Amniotic stem cell (primary cell): Measurements from ENCODE around the gene TMTC4.

Experiments
- DNase-seq: peaks from one replicate; lab custom pipeline; 2025; lab: John Stamatoyannopoulos, UW

The TMTC4 gene

GRCh38 chr13:100665403-100665802, 9.2 kb downstream of the TMTC4 start:
- DNase-seq, result no peak

DNA sequence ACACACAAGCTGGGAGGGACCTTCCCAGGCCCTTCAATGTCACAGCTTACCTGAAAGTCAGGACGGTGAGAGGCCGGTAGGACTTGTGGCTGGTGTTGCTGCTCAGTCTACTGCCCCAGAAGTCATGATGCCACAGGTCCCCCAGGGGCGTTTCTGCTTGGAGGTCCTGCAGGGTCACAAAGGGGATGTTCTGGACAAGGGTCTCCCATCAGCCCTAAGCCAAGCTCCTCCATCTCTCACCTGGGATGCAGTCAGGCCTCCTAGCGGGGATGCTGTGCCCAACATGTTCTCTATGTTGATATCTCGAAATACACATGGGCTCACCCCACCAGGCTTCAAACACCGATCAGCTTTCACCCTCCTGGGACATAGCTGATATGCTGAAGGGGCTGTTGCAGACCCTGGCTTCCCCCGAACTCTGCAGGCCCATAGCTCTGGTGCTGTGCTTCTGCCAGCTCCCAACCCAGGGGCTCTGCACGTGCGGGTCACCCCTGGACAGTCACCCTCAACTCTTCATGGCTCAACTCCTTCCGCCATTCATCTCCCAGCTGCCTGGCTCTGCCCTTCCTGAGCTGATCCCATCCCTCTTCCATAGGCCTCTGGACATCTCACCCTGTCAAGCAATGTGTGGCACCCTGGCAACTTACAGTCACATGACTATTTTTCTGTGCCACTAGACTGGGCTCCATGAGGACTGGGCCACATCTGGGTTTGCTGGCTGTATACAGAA, 10.3 kb downstream of the TMTC4 start:
- no peak for DNase-seq

GRCh38 chr13:100662468-100663211, 12.0 kb downstream of the TMTC4 start:
- DNase-seq, result no peak

DNA sequence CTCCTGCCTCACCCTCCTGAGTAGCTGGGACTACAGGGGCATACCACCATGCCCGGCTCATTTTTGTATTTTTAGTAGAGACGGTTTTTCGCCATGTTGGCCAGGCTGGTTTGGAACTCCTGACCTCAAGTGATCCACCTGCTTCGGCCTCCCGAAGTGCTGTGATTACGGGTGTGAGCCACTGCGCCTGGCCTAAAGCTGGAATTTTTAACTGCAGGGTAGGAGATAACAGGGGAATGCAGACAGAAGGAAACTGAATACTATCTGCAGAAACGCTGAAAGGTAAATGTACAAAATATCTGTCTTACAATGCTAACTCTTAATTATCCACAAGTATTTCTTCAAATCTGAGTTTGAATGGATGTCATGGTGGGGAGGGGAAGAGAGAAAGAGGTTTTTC, 13.8 kb downstream of the TMTC4 start:
- DNase-seq, result no peak

DNA sequence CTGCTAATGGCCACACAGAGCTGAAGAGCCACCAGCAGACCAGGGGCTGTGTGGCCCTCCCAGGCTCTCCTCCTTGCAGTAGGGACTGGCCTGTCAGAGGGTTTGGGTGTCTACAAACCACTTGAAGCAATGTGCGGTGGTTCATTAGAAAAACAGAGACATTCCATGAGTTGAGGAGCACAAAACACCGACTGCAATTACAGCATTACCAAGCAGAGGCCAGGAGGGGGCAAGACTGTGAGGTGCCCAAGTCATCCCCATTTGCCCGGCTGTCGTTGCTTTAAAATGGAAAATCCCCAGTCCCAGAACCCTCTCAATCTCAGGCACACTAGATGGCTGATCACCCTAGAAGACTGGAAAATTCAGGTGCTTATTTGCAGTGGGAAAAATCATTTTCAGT, 15.0 kb downstream of the TMTC4 start:
- no peak for DNase-seq

GRCh38 chr13:100658363-100658762, 16.2 kb downstream of the TMTC4 start:
- DNase-seq, result no peak

DNA sequence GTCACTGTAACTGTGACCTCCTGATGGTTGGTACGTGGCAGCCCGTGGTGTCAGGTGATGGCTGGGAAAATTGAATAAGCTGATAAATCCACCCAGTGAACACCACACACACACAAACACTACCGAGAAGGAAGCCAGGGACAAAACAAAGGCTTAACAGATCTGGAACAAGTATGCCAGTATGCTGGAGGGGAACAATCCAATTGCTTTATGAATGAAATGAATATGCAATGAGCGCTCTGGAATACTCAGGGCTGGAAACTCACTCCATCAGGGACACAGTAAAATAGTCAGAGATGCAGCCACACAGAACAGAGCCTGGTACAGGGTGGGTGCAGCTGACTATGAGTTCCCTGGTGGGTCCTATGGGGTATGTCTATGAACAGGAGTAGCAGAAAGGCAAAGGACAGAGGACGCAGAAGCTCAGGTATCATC, 16.7 kb downstream of the TMTC4 start:
- no peak for DNase-seq

DNA sequence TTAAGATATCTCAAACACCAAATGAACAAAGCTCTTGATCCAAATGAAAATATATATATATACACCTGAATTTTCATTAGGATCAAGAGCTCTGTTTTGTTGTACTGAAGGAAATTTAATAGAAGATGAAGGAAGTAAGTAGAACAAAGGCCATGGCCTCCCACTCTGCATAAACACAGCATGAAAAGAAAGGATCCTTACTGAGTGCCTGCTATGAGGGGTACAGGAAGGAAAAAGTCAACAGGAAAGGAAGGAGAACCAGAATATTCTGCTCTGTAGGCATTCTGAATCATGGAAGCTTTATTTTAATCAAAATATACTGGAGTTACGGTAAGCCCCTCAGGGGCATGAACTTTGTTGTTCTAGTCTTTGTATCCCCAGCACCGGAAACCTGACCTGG, 22.1 kb downstream of the TMTC4 start:
- no peak for DNase-seq

- no peak for DNase-seq
Measured at GRCh38 chr13:100650326-100650725, 24.3 kb downstream of the TMTC4 start.

GRCh38 chr13:100648354-100648753, 26.2 kb downstream of the TMTC4 start:
- no peak for DNase-seq

- no peak for DNase-seq
Measured at GRCh38 chr13:100646871-100647270, 27.7 kb downstream of the TMTC4 start.

- DNase-seq, result no peak
Measured at GRCh38 chr13:100646030-100646673, 28.4 kb downstream of the TMTC4 start.

- no peak for DNase-seq
Measured at GRCh38 chr13:100645382-100645781, 29.2 kb downstream of the TMTC4 start.

DNA sequence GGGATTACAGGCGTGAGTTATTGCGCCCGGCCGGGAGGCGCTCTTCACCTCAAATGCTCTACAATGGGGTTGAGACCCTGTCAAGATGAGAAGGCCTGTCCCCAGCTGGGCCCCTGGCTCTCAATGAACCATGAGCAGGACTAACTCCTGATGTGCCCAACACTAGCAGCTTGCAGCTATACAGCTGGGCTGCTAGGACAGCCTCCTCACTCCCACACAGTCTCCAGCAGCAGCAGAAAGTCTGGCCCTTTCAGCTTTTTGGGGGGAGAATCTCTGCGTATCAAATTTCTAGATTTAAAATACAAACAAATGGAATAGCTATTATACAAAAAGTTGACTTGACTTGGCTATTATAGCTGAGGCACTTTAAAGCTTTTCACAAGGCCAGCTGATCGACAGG, 30.2 kb downstream of the TMTC4 start:
- DNase-seq, result no peak

- DNase-seq, result no peak
Measured at GRCh38 chr13:100637796-100638195, 36.8 kb downstream of the TMTC4 start.

DNA sequence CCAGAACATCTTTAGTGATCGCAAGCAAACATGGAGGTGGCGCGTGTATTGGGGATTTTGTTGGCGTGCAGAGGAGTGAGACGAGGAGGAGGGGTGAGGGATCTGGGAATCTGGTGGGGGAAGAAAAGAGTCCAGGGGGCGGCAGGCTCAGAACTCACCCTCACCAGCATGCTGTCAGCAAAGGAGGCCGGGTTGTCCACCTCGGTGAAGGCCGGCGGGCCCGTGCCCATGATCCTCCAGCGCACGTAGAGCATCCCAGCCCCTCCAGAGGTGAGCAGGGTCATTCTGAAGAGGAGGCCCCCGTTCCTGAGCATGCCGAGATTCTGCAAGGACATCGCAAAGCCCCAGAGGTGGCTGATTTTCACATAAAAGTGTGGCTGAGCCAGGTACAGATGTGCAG, 37.2 kb downstream of the TMTC4 start:
- DNase-seq, result no peak

- DNase-seq, result no peak
Measured at GRCh38 chr13:100636441-100636840, 38.2 kb downstream of the TMTC4 start.

- DNase-seq, result no peak
Measured at GRCh38 chr13:100636004-100636403, 38.6 kb downstream of the TMTC4 start.

- DNase-seq, result no peak
Measured at GRCh38 chr13:100634696-100635095, 39.9 kb downstream of the TMTC4 start.

- peak; percentile 15 for DNase-seq
Measured at GRCh38 chr13:100633461-100633860, 41.1 kb downstream of the TMTC4 start.

DNA sequence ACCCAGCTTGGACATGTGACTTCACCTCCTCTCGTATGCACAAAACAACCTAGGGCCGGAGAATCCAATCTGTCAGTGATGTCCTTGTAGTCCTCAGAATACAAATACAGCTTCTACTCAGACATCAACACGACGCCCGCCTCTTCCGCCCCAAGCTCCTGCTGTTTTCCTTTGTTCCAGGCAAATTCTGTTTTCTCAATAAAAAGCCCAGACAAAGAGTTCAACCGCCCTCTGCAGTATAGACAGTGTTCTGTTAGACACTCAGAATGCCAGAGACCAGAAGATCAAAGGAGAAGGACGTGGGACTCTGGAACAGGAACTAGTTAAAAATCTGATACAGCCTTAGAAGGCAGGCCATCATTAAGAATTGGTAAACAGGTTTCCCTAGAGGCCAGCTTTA, 44.0 kb downstream of the TMTC4 start:
- no peak for DNase-seq

- no peak for DNase-seq
Measured at GRCh38 chr13:100627120-100627519, 47.5 kb downstream of the TMTC4 start.

DNA sequence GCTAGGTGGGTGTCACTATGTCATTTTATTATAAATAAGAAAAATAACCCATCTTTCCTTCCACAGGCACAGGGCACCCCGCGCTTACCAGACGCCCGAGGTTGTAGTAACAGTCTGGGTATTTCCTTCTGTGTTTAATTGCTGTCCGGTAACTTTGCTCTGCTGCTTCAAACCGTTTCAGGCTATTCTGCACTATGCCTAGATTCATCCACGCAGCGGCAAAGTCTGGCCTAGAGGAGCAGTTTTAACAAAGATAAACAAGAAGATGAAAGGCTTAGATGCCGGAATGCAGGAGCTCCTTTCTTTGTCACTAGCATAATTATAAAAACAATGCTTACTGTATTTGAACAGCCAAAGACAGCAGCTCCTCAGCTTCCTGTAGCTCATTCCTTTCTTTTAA, 49.1 kb downstream of the TMTC4 start:
- no peak for DNase-seq
